ENCODE results near the gene MAN1C1.
A peak's percentile ranks its signal among the peaks of the same experiment; 100 is the strongest.
"Not testable (repeated sequence)": the region's sequence is repeated elsewhere in the genome, so short reads cannot be mapped to it uniquely, and the experiment has no call there.

Gene MAN1C1

GRCh38 chr1:25662959-25663358 lies 46.4 kb downstream of the MAN1C1 start:
- peaks cover 32% of the 10 kb centered on the region for H3K4me1 Mint-ChIP-seq (ENCODE audit: low read depth)
- H3K27ac Mint-ChIP-seq; H3K9me3 Mint-ChIP-seq; H3K27me3 Mint-ChIP-seq; H3K36me3 Mint-ChIP-seq (ENCODE audit: low read depth); H3K4me3 Mint-ChIP-seq: not testable (repeated sequence)

GRCh38 chr1:25664357-25665199 lies 48.0 kb downstream of the MAN1C1 start:
- Mint-ChIP-seq H3K27me3 (peaks cover 7% of the 10 kb centered on the region), H3K36me3 (ENCODE audit: low read depth) (no peaks in the 10 kb centered on the region), H3K9me3 (no peaks in the 10 kb centered on the region), H3K27ac (no peak overlapping the region), H3K4me3 (no peak overlapping the region), H3K4me1 (ENCODE audit: low read depth) (peaks cover 38% of the 10 kb centered on the region)

- no peak overlapping the region for H3K4me3 Mint-ChIP-seq
- peaks cover 15% of the 10 kb centered on the region for H3K27me3 Mint-ChIP-seq
- peaks cover 38% of the 10 kb centered on the region for H3K4me1 Mint-ChIP-seq (ENCODE audit: low read depth)
- no peak overlapping the region for H3K27ac Mint-ChIP-seq
- H3K36me3 Mint-ChIP-seq (ENCODE audit: low read depth): no peaks in the 10 kb centered on the region
- H3K9me3 Mint-ChIP-seq: no peaks in the 10 kb centered on the region
Measured at GRCh38 chr1:25666460-25666859, 49.9 kb downstream of the MAN1C1 start.

- Mint-ChIP-seq H3K36me3 (ENCODE audit: low read depth) (peaks cover 5% of the 10 kb centered on the region), H3K9me3 (peaks cover 4% of the 10 kb centered on the region), H3K4me1 (ENCODE audit: low read depth) (peaks cover 56% of the 10 kb centered on the region), H3K4me3 (no peak overlapping the region), H3K27me3 (peaks cover 30% of the 10 kb centered on the region), H3K27ac (no peak overlapping the region)
Measured at GRCh38 chr1:25668931-25669573, 52.5 kb downstream of the MAN1C1 start.

GRCh38 chr1:25669781-25670567 lies 53.4 kb downstream of the MAN1C1 start:
- Mint-ChIP-seq H3K9me3 (peaks cover 4% of the 10 kb centered on the region), H3K4me3 (no peak overlapping the region), H3K27me3 (peaks cover 38% of the 10 kb centered on the region), H3K4me1 (ENCODE audit: low read depth) (peaks cover 65% of the 10 kb centered on the region), H3K27ac (no peak overlapping the region), H3K36me3 (ENCODE audit: low read depth) (peaks cover 5% of the 10 kb centered on the region)

- peaks cover 39% of the 10 kb centered on the region for H3K27me3 Mint-ChIP-seq
- H3K4me3 Mint-ChIP-seq: no peak overlapping the region
- H3K36me3 Mint-ChIP-seq (ENCODE audit: low read depth): peaks cover 5% of the 10 kb centered on the region
- peaks cover 66% of the 10 kb centered on the region for H3K4me1 Mint-ChIP-seq (ENCODE audit: low read depth)
- H3K27ac Mint-ChIP-seq: no peak overlapping the region
- peaks cover 4% of the 10 kb centered on the region for H3K9me3 Mint-ChIP-seq
Measured at GRCh38 chr1:25671929-25672328, 55.3 kb downstream of the MAN1C1 start.

GRCh38 chr1:25672763-25673409 lies 56.3 kb downstream of the MAN1C1 start:
- peaks cover 5% of the 10 kb centered on the region for H3K36me3 Mint-ChIP-seq (ENCODE audit: low read depth)
- peaks cover 4% of the 10 kb centered on the region for H3K9me3 Mint-ChIP-seq
- H3K4me1 Mint-ChIP-seq (ENCODE audit: low read depth): peaks cover 69% of the 10 kb centered on the region
- no peak overlapping the region for H3K4me3 Mint-ChIP-seq
- peaks cover 45% of the 10 kb centered on the region for H3K27me3 Mint-ChIP-seq
- no peak overlapping the region for H3K27ac Mint-ChIP-seq

- Mint-ChIP-seq H3K4me3 (no peak overlapping the region), H3K9me3 (peaks cover 4% of the 10 kb centered on the region), H3K27ac (no peak overlapping the region), H3K27me3 (peaks cover 50% of the 10 kb centered on the region), H3K4me1 (ENCODE audit: low read depth) (peaks cover 69% of the 10 kb centered on the region), H3K36me3 (ENCODE audit: low read depth) (peaks cover 5% of the 10 kb centered on the region)
Measured at GRCh38 chr1:25673456-25673855, 56.9 kb downstream of the MAN1C1 start.

GRCh38 chr1:25673962-25674806 lies 57.6 kb downstream of the MAN1C1 start:
- peaks cover 4% of the 10 kb centered on the region for H3K9me3 Mint-ChIP-seq
- peaks cover 5% of the 10 kb centered on the region for H3K36me3 Mint-ChIP-seq (ENCODE audit: low read depth)
- peak overlapping the region; percentile 8 for H3K4me3 Mint-ChIP-seq
- peaks cover 56% of the 10 kb centered on the region for H3K27me3 Mint-ChIP-seq
- H3K27ac Mint-ChIP-seq: peak overlapping the region; percentile 10
- peaks cover 71% of the 10 kb centered on the region for H3K4me1 Mint-ChIP-seq (ENCODE audit: low read depth)

GRCh38 chr1:25674807-25675084 lies 58.2 kb downstream of the MAN1C1 start:
- Mint-ChIP-seq H3K27me3 (peaks cover 56% of the 10 kb centered on the region), H3K4me1 (ENCODE audit: low read depth) (peaks cover 70% of the 10 kb centered on the region), H3K27ac (peak overlapping the region; percentile 10), H3K4me3 (peak overlapping the region; percentile 8), H3K36me3 (ENCODE audit: low read depth) (peaks cover 5% of the 10 kb centered on the region), H3K9me3 (peaks cover 4% of the 10 kb centered on the region)

- H3K4me3 Mint-ChIP-seq: peak overlapping the region; percentile 67
- peaks cover 58% of the 10 kb centered on the region for H3K27me3 Mint-ChIP-seq
- H3K9me3 Mint-ChIP-seq: peaks cover 4% of the 10 kb centered on the region
- H3K27ac Mint-ChIP-seq: peak overlapping the region; percentile 87
- peaks cover 5% of the 10 kb centered on the region for H3K36me3 Mint-ChIP-seq (ENCODE audit: low read depth)
- peaks cover 70% of the 10 kb centered on the region for H3K4me1 Mint-ChIP-seq (ENCODE audit: low read depth)
Measured at GRCh38 chr1:25675729-25676476, 59.3 kb downstream of the MAN1C1 start.

GRCh38 chr1:25676488-25676887 lies 59.9 kb downstream of the MAN1C1 start:
- Mint-ChIP-seq H3K4me1 (ENCODE audit: low read depth) (peaks cover 70% of the 10 kb centered on the region), H3K27ac (peak overlapping the region; percentile 87), H3K9me3 (peaks cover 4% of the 10 kb centered on the region), H3K36me3 (ENCODE audit: low read depth) (peaks cover 5% of the 10 kb centered on the region), H3K27me3 (peaks cover 53% of the 10 kb centered on the region), H3K4me3 (peak overlapping the region; percentile 67)

GRCh38 chr1:25677193-25677773 lies 60.7 kb downstream of the MAN1C1 start:
- peaks cover 5% of the 10 kb centered on the region for H3K36me3 Mint-ChIP-seq (ENCODE audit: low read depth)
- H3K4me3 Mint-ChIP-seq: no peak overlapping the region
- peaks cover 70% of the 10 kb centered on the region for H3K4me1 Mint-ChIP-seq (ENCODE audit: low read depth)
- H3K27ac Mint-ChIP-seq: peak overlapping the region; percentile 3
- peaks cover 4% of the 10 kb centered on the region for H3K9me3 Mint-ChIP-seq
- peaks cover 48% of the 10 kb centered on the region for H3K27me3 Mint-ChIP-seq

Data from stimulated activated naive CD8-positive, alpha-beta T cell treated with anti-CD3 and anti-CD28 coated beads, Interleukin-15, Interleukin-2, amounts not matched to agents 100 ng/mL and 50 ng/mL, for 24 hours (primary cell).